Activated CD8-positive, alpha-beta T cell treated with anti-CD3 and anti-CD28 coated beads for 36 hours (primary cell): Measurements from ENCODE around the gene SLC35D3. TPM values are rescaled to one million over a fixed set of nuclear protein-coding genes. Genes with fewer than 3 reads are reported as not detected.
A peak's percentile ranks its signal among the peaks of the same experiment; 100 is the strongest.

ENCODE experiments used
- ATAC-seq: fragments of 200-7000 bp; cut with Tn5 transposase; one replicate; pipeline ENCODE4 v1.10.0; 2021; ENCODE audit warnings: mild to moderate bottlenecking, moderate library complexity
- CTCF ChIA-PET: fragments of 350-600 bp; sonication (Branson Sonifier 250); formaldehyde crosslinking; loops from one replicate; lab custom pipeline; 2021; ENCODE audit warnings: antibody characterized with exemption; lab: Charles Lee
- POLR2A ChIA-PET: fragments of 350-600 bp; sonication (Branson Sonifier 250); formaldehyde crosslinking; loops from one replicate; lab custom pipeline; 2021; ENCODE audit warnings: antibody characterized with exemption; lab: Charles Lee
- DNase-seq: peaks from one replicate; pipeline ENCODE4 v3.0.0-alpha.2; 2020
- H3K27ac Mint-ChIP-seq: one replicate; pipeline ENCODE4 v1.8.0; 2021; ENCODE audit warnings: mild to moderate bottlenecking, mixed read lengths
- H3K27me3 Mint-ChIP-seq: one replicate; pipeline ENCODE4 v1.8.0; 2021; ENCODE audit warnings: mixed read lengths
- H3K36me3 Mint-ChIP-seq: one replicate; pipeline ENCODE4 v1.8.0; 2021; ENCODE audit warnings: low read depth, mixed read lengths
- H3K4me1 Mint-ChIP-seq: one replicate; pipeline ENCODE4 v1.8.0; 2021; ENCODE audit warnings: low read depth, mixed read lengths
- H3K4me3 Mint-ChIP-seq: one replicate; pipeline ENCODE4 v1.8.0; 2021; ENCODE audit warnings: mild to moderate bottlenecking, moderate library complexity, mixed read lengths
- H3K9me3 Mint-ChIP-seq: one replicate; pipeline ENCODE4 v1.8.0; 2021; ENCODE audit warnings: mixed read lengths
- intact Hi-C: fragments of 100-400 bp; cut with micrococcal nuclease; formaldehyde crosslinking; loops from one replicate; pipeline ENCODE4 v1.10.0; 2022
- total RNA-seq, 2 experiments: library from RNA; stranded (reverse); gene quantifications; one replicate each; pipeline ENCODE4 v1.2.3, GENCODE V29; 2021
- TF ChIP-seq, protein P1 (sequence below): fragments of 200-600 bp; IDR thresholded peaks from one replicate; pipeline ENCODE4 v1.8.0; 2022; ENCODE audit warnings: antibody characterized with exemption, mild to moderate bottlenecking

SLC35D3 gene
- total RNA-seq, 2 experiments from 2014 or later, result not detected

- ChIA-PET CTCF (interaction anchor here (0.6 to 1.4 kb wide), 9 partner anchors 8 to 674 kb away, joined by 3 to 6 read pairs (median 3); no protein-coding TSS in a partner anchor), POLR2A (no interaction called here)
- DNase-seq, result peak; percentile 81
- Mint-ChIP-seq H3K4me3 (no peak overlapping the region), H3K27ac (no peak overlapping the region), H3K27me3 (peaks cover 20% of the 10 kb centered on the region), H3K4me1 (peaks cover 3% of the 10 kb centered on the region), H3K9me3 (no peaks in the 10 kb centered on the region), H3K36me3 (no peaks in the 10 kb centered on the region)
- ATAC-seq, result peak; percentile 91
- intact Hi-C loops, result no loop called here
- TF ChIP-seq, protein P1, sequence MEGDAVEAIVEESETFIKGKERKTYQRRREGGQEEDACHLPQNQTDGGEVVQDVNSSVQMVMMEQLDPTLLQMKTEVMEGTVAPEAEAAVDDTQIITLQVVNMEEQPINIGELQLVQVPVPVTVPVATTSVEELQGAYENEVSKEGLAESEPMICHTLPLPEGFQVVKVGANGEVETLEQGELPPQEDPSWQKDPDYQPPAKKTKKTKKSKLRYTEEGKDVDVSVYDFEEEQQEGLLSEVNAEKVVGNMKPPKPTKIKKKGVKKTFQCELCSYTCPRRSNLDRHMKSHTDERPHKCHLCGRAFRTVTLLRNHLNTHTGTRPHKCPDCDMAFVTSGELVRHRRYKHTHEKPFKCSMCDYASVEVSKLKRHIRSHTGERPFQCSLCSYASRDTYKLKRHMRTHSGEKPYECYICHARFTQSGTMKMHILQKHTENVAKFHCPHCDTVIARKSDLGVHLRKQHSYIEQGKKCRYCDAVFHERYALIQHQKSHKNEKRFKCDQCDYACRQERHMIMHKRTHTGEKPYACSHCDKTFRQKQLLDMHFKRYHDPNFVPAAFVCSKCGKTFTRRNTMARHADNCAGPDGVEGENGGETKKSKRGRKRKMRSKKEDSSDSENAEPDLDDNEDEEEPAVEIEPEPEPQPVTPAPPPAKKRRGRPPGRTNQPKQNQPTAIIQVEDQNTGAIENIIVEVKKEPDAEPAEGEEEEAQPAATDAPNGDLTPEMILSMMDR, result peak; percentile 67
These were observed 46.0 kb downstream of the SLC35D3 start for GRCh38 chr6:136967876-136968752.

DNA sequence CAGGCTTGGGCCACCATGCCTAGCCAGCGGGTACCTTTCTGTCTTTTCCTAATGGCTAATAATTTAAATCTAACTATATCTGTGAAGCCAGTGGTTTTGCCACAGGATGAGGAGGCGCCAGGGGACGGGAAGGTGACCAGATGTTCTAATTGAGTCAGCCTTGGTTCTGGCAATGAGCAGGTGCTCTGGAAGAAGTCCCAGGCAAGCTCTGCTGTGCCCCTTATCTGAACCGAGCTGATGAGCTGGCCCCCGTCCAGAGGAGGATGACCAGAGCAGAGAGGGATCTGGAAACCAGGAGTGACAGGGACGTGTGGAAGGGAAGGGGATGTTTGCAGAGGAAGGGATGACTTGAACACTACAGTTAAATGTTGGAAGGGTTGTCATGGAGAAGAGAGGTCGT is 46.7 kb downstream of the SLC35D3 start:
- Mint-ChIP-seq H3K4me3 (no peak overlapping the region), H3K27ac (no peak overlapping the region), H3K27me3 (peaks cover 21% of the 10 kb centered on the region), H3K36me3 (no peaks in the 10 kb centered on the region), H3K4me1 (peaks cover 3% of the 10 kb centered on the region), H3K9me3 (no peaks in the 10 kb centered on the region)
- POLR2A ChIA-PET, result no interaction called here
- CTCF ChIA-PET, result interaction anchor here (0.6 to 1.1 kb wide), 7 partner anchors 9 to 673 kb away, joined by 3 to 6 read pairs (median 3); no protein-coding TSS in a partner anchor
- TF ChIP-seq, protein P1, result no peak
- ATAC-seq (no peak), DNase-seq (no peak)
- intact Hi-C loops, result no loop called here

DNA sequence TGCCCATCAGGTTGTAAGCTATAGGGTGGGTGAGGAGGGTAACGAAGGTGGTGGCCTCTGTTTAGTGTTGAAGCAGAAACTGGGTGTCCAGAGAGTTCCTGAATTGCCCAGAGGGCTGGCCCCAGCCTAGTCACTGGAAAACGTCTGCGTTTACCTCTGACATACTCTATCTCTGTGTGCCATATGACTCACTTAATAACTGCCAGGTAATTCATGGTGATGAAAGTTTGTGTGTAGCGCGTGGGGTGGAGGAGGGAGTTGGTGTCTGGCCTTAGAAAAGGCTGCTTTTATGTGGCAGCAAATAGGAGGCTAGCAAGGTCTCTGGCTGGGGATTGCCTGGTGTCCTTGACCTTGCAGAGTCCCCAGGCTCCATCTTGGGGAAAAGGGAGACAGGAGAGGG is 47.3 kb downstream of the SLC35D3 start:
- DNase-seq, result no peak
- POLR2A ChIA-PET, result no interaction called here
- peaks cover 3% of the 10 kb centered on the region for H3K4me1 Mint-ChIP-seq

GRCh38 chr6:136969930-136970329 is 47.8 kb downstream of the SLC35D3 start:
- CTCF ChIA-PET, result interaction anchor here (1.4 kb wide), 1 partner anchor 15 kb away, joined by 3 read pairs; no protein-coding TSS in a partner anchor

More for the DNA sequence above, 47.3 kb downstream of the SLC35D3 start:
- no peak for ATAC-seq
- H3K27ac Mint-ChIP-seq, result no peak overlapping the region
- peaks cover 18% of the 10 kb centered on the region for H3K27me3 Mint-ChIP-seq
- H3K4me3 Mint-ChIP-seq, result no peak overlapping the region
- CTCF ChIA-PET, result interaction anchor here (1.1 kb wide), 1 partner anchor 338 kb away, joined by 4 read pairs; no protein-coding TSS in a partner anchor
- no peaks in the 10 kb centered on the region for H3K36me3 Mint-ChIP-seq
- intact Hi-C loops, result no loop called here
- no peaks in the 10 kb centered on the region for H3K9me3 Mint-ChIP-seq
- TF ChIP-seq, protein P1, result no peak

More at GRCh38 chr6:136969930-136970329, 47.8 kb downstream of the SLC35D3 start:
- H3K36me3 Mint-ChIP-seq, result no peaks in the 10 kb centered on the region
- DNase-seq, result no peak
- no peaks in the 10 kb centered on the region for H3K9me3 Mint-ChIP-seq
- H3K4me3 Mint-ChIP-seq, result no peak overlapping the region
- ATAC-seq, result no peak
- POLR2A ChIA-PET, result no interaction called here
- no peak overlapping the region for H3K27ac Mint-ChIP-seq
- H3K4me1 Mint-ChIP-seq, result peaks cover 3% of the 10 kb centered on the region
- intact Hi-C loops, result no loop called here
- TF ChIP-seq, protein P1, result no peak
- H3K27me3 Mint-ChIP-seq, result peaks cover 18% of the 10 kb centered on the region
